Spinal cord (tissue), 10 donors: ENCODE data around the gene KHK. TPM values are rescaled to one million over a fixed set of nuclear protein-coding genes. Genes with fewer than 3 reads are reported as not detected.

Experiments used
- DNase-seq, 6 donors: peaks; one replicate each; pipeline versions ENCODE4 v3.0.0 to v3.0.0-alpha.2; 2013 to 2015; ENCODE audit warnings: low spot score in 6 of 6, low read depth in 4 of 6
- H3K27ac ChIP-seq: one replicate; pipeline ENCODE4 v1.5.1; 2013; ENCODE audit warnings: low read depth, low read length, control low read depth
- H3K27me3 ChIP-seq: one replicate; pipeline ENCODE4 v1.6.1; 2013; ENCODE audit warnings: low read length; ENCODE audit not compliant: control insufficient read depth, insufficient read depth
- H3K36me3 ChIP-seq: one replicate; pipeline ENCODE4 v1.6.1; 2013; ENCODE audit warnings: low read length; ENCODE audit not compliant: control insufficient read depth, insufficient read depth
- H3K4me1 ChIP-seq: one replicate; pipeline ENCODE4 v1.6.1; 2013; ENCODE audit warnings: low read length; ENCODE audit not compliant: control insufficient read depth, insufficient read depth
- H3K4me3 ChIP-seq: one replicate; pipeline ENCODE4 v1.5.1; 2013; ENCODE audit warnings: low read depth, low read length, control low read depth
- H3K9me3 ChIP-seq: one replicate; pipeline ENCODE4 v1.6.1; 2013; ENCODE audit warnings: low read length; ENCODE audit not compliant: control insufficient read depth, insufficient read depth
- WGBS: methylation state at CpG from one replicate; pipeline ENCODE4 v1.1.5; 2013; ENCODE audit warnings: missing lambda C conversion rate; ENCODE audit not compliant: insufficient coverage; 5-methylcytosine and 5-hydroxymethylcytosine counted together
- polyA plus RNA-seq, 2 donors: library from polyadenylated mRNA; unstranded; fragments of 120-200 nt; gene quantifications; one replicate each; pipeline ENCODE4 v1.2.1, GENCODE V29; 2013; ENCODE audit not compliant: insufficient read length in 2 of 2
- total RNA-seq, 2 donors: library from RNA; depleted of rRNA in 1 of 2; stranded (reverse); fragments of 120-200 nt in 1 of 2; fragments of >200 nt in 1 of 2; gene quantifications; one replicate each; pipeline versions ENCODE4 v1.2.3 to v1.2.4, GENCODE V29; 2013 to 2014
- donor health status: healthy.

KHK gene
- total and polyA plus RNA-seq, 4 donors, result 4.1 to 19.1 (median 11.5) TPM

- no peak for DNase-seq
- H3K9me3 ChIP-seq, result no peaks in the 10 kb centered on the region
- WGBS, result 42% methylated on average over 11 of the region's 14 CpGs
- no peaks in the 10 kb centered on the region for H3K27me3 ChIP-seq
- peaks cover 41% of the 10 kb centered on the region for H3K36me3 ChIP-seq
- peaks cover 28% of the 10 kb centered on the region for H3K4me1 ChIP-seq
- peak overlapping the region; percentile 85 for H3K4me3 ChIP-seq
- H3K27ac ChIP-seq, result no peak overlapping the region
Observed at GRCh38 chr2:27133195-27133875, 46.8 kb downstream of the KHK start.

DNA sequence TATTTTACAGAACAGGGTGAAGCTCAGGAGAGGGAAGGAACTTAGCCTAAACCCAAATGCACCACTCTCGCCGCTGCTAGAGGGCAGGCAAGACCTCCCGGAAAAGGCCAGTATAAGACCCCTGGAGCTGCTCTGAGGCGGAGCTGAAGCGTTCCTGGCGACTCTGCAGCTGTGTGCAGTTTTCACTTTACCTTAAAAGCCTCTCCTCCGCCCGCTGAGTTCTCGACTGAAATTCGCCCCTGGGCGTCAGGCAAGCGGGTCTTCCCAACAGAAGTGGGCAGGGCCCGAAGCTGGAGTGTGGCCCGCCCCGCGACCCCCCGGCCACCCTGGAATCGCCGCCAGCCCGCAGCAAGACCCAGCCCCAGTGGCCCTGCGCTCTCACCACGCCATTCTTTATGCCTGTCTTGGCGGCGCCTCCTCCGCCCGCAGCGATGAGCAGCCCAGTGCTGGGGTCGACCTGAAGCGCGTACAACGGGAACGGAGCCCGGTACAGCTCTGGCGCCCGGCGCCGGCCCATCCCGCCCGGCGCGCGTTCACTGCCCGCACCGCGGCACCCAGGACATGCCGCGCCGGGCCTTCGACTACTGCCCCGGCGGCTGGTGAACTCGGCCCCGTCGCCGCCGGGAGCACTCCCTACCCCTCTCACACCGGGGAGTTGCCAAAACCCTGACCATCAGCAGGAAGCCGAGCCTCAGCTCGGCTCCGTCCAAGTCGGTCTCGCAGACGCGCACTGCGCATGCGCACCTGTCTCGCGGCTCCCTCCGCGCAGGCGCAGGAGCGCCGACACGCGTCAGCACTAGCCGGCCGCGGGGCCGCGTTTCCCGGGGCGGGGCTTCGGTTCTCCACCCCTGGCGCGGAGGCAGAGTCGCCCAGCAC is 47.6 kb downstream of the KHK start, which contains the start of gene PREB:
TSS of gene PREB (minus strand) at position 732 of the 876 bp plus-strand sequence. CDS start at position 517, 215 bp downstream.
- Histone ChIP-seq H3K36me3 (peaks cover 38% of the 10 kb centered on the region), H3K27me3 (no peaks in the 10 kb centered on the region), H3K27ac (peak within 1 kb of the TSS; percentile 83), H3K4me3 (peak within 1 kb of the TSS; percentile 85), H3K9me3 (no peaks in the 10 kb centered on the region), H3K4me1 (peaks cover 28% of the 10 kb centered on the region)
- peak; percentile 93 to 99 (median 96) for DNase-seq
- under 1% methylated on average over 86 of the region's 86 CpGs for WGBS

- peaks cover 28% of the 10 kb centered on the region for H3K4me1 ChIP-seq
- no peaks in the 10 kb centered on the region for H3K27me3 ChIP-seq
- 54% methylated on average over 33 of the region's 33 CpGs for WGBS
- no peaks in the 10 kb centered on the region for H3K9me3 ChIP-seq
- peak overlapping the region; percentile 85 for H3K4me3 ChIP-seq
- peak overlapping the region; percentile 83 for H3K27ac ChIP-seq
- DNase-seq, result no peak
- peaks cover 30% of the 10 kb centered on the region for H3K36me3 ChIP-seq
Observed at GRCh38 chr2:27134781-27135477, 48.4 kb downstream of the KHK start.

- no peaks in the 10 kb centered on the region for H3K27me3 ChIP-seq
- no peak overlapping the region for H3K27ac ChIP-seq
- peaks cover 24% of the 10 kb centered on the region for H3K36me3 ChIP-seq
- H3K4me3 ChIP-seq, result no peak overlapping the region
- no peaks in the 10 kb centered on the region for H3K9me3 ChIP-seq
- WGBS, result 94% methylated on average over 12 of the region's 12 CpGs
- H3K4me1 ChIP-seq, result peaks cover 28% of the 10 kb centered on the region
- DNase-seq, result no peak
Observed at GRCh38 chr2:27135478-27135955, 48.9 kb downstream of the KHK start.

- no peak overlapping the region for H3K27ac ChIP-seq
- H3K4me1 ChIP-seq, result peaks cover 28% of the 10 kb centered on the region
- no peaks in the 10 kb centered on the region for H3K27me3 ChIP-seq
- H3K4me3 ChIP-seq, result no peak overlapping the region
- peaks cover 12% of the 10 kb centered on the region for H3K36me3 ChIP-seq
- WGBS, result 88% methylated on average over 7 of the region's 7 CpGs
- no peaks in the 10 kb centered on the region for H3K9me3 ChIP-seq
- no peak for DNase-seq
Observed at GRCh38 chr2:27136751-27137150, 50.2 kb downstream of the KHK start.

- 90% methylated on average over 15 of the region's 21 CpGs for WGBS
- H3K4me1 ChIP-seq, result peaks cover 22% of the 10 kb centered on the region
- H3K27me3 ChIP-seq, result no peaks in the 10 kb centered on the region
- H3K36me3 ChIP-seq, result peaks cover 5% of the 10 kb centered on the region
- no peaks in the 10 kb centered on the region for H3K9me3 ChIP-seq
- no peak for DNase-seq
- no peak overlapping the region for H3K4me3 ChIP-seq
- no peak overlapping the region for H3K27ac ChIP-seq
Observed at GRCh38 chr2:27137322-27137935, 50.9 kb downstream of the KHK start.

DNA sequence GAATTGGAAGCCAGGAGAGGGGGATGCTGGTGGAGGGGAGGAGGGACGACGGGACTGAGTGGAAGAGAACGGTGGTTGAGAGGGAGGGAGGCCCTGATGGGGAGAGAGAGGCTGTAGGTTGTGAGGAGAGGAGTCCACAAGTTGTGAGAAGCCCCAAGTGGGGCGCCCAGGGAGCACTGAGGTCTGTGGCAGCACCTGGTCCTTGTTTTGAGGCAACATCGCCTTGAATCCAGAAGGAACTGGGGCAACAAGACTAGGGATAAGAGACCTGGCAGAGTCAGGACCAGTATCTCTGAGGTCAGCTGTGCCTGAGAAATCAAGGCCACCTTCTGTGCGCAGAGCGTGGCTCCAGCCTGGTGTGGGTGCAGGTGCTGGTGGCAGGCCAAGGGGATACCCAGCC is 51.5 kb downstream of the KHK start:
- Histone ChIP-seq H3K9me3 (no peaks in the 10 kb centered on the region), H3K27ac (no peak overlapping the region), H3K4me1 (peaks cover 15% of the 10 kb centered on the region), H3K27me3 (no peaks in the 10 kb centered on the region), H3K36me3 (no peaks in the 10 kb centered on the region), H3K4me3 (no peak overlapping the region)
- WGBS, result 80% methylated on average over 7 of the region's 7 CpGs
- DNase-seq, result no peak

DNA sequence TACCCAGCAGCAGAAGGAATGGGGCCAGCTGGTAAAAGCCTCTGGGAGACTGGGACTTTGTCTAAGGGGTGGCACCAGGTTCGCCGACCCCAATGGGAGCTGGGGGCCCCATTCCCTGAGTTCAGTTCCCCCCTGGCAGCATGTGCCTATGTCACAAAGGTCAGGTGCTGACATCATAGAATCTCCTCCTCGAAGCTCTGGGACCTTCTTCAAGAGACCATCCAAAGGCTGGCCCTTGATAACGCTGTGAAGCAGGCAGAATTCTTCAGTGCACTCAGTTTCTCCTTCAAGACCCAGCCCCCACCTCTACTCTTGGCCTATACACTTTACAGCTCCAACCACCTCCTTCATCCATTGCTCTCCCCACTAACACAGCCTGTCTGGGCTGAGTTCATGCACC is 52.7 kb downstream of the KHK start, which contains the start of gene PRR30:
TSS of gene PRR30 (minus strand) at position 101 of the 400 bp plus-strand sequence. CDS start 1,081 bp downstream, outside the sequence.
- H3K4me3 ChIP-seq, result no peak within 1 kb of the TSS
- no peak within 1 kb of the TSS for H3K27ac ChIP-seq
- H3K9me3 ChIP-seq, result no peaks in the 10 kb centered on the region
- DNase-seq, result no peak
- H3K27me3 ChIP-seq, result no peaks in the 10 kb centered on the region
- 82% methylated on average over 4 of the region's 4 CpGs for WGBS
- H3K36me3 ChIP-seq, result no peaks in the 10 kb centered on the region
- peaks cover 5% of the 10 kb centered on the region for H3K4me1 ChIP-seq

- 100% methylated on average over 1 of the region's 1 CpG for WGBS
- Histone ChIP-seq H3K4me3 (no peak overlapping the region), H3K27me3 (no peaks in the 10 kb centered on the region), H3K27ac (no peak overlapping the region), H3K9me3 (no peaks in the 10 kb centered on the region), H3K36me3 (no peaks in the 10 kb centered on the region), H3K4me1 (no peaks in the 10 kb centered on the region)
- no peak for DNase-seq
Observed at GRCh38 chr2:27143285-27143684, 56.7 kb downstream of the KHK start.
